Fibroblast of peridontal ligament (primary cell): Measurements from ENCODE around the gene ST14.

Experiments used
- DNase-seq: peaks from one replicate; pipeline ENCODE4 v3.0.0-alpha.2; 2010; ENCODE audit errors: extremely low read depth

ST14 gene

GRCh38 chr11:130159657-130160497, at the start of gene ST14:
Gene ST14, plus strand, starts transcription at chr11:130159782. Its CDS starts 198 bp downstream, at chr11:130159980.
- no peak for DNase-seq

GRCh38 chr11:130110339-130111108, 49.1 kb upstream of the ST14 start:
- DNase-seq = no peak

- DNase-seq = no peak
Measured at GRCh38 chr11:130112071-130112830, 47.3 kb upstream of the ST14 start.

GRCh38 chr11:130114281-130114680, 45.3 kb upstream of the ST14 start:
- no peak for DNase-seq

GRCh38 chr11:130114726-130115125, 44.9 kb upstream of the ST14 start:
- DNase-seq = no peak

- peak; percentile 49 for DNase-seq
Measured at GRCh38 chr11:130115218-130115617, 44.4 kb upstream of the ST14 start.

- no peak for DNase-seq
Measured at GRCh38 chr11:130118165-130118564, 41.4 kb upstream of the ST14 start.

GRCh38 chr11:130118636-130119387, 40.8 kb upstream of the ST14 start:
- DNase-seq = no peak

- no peak for DNase-seq
Measured at GRCh38 chr11:130120045-130120444, 39.5 kb upstream of the ST14 start.

- peak; percentile 90 for DNase-seq
Measured at GRCh38 chr11:130121445-130121978, 38.1 kb upstream of the ST14 start.

- no peak for DNase-seq
Measured at GRCh38 chr11:130122141-130122575, 37.4 kb upstream of the ST14 start.

- no peak for DNase-seq
Measured at GRCh38 chr11:130123414-130124040, 36.1 kb upstream of the ST14 start.

GRCh38 chr11:130124096-130124495, 35.5 kb upstream of the ST14 start:
- DNase-seq = peak; percentile 94

GRCh38 chr11:130125638-130126037, 33.9 kb upstream of the ST14 start:
- no peak for DNase-seq

GRCh38 chr11:130126516-130126915, 33.1 kb upstream of the ST14 start:
- no peak for DNase-seq

GRCh38 chr11:130127509-130127908, 32.1 kb upstream of the ST14 start:
- no peak for DNase-seq

GRCh38 chr11:130128626-130129025, 31.0 kb upstream of the ST14 start:
- DNase-seq = no peak

GRCh38 chr11:130129922-130130321, 29.7 kb upstream of the ST14 start:
- no peak for DNase-seq

GRCh38 chr11:130131961-130132850, 27.4 kb upstream of the ST14 start:
- peak; percentile 82 for DNase-seq

GRCh38 chr11:130133716-130134115, 25.9 kb upstream of the ST14 start:
- DNase-seq = no peak
